A549 (cell line): ENCODE data around the gene FREM1. TPM values are rescaled to one million over a fixed set of nuclear protein-coding genes. Genes with fewer than 3 reads are reported as not detected.

Experiments used
- ATAC-seq, 2 experiments: fragments of 200-7000 bp in 1 of 2; fragments of >200 bp in 1 of 2; cut with Nextera tagmentation in 1 of 2; cut with Tn5 transposase in 1 of 2; 3 replicates each; pipeline versions ENCODE4 v1.8.0 to v1.9.1; 2018 to 2020; ENCODE audit warnings: mild to moderate bottlenecking in 1 of 2, moderate library complexity in 1 of 2
- CTCF ChIA-PET: fragments of 300-600 bp; sonication (Branson Sonifier 250); formaldehyde crosslinking; extraction: SDS; loops from one replicate; lab custom pipeline; 2021; ENCODE audit warnings: antibody characterized with exemption, inconsistent platforms; lab: Yijun Ruan, JAX
- POLR2A ChIA-PET: fragments of 350-600 bp; formaldehyde crosslinking; extraction: SDS; loops from one replicate; lab custom pipeline; 2021; ENCODE audit warnings: antibody characterized with exemption, inconsistent platforms; lab: Yijun Ruan, JAX
- DNase-seq, 2 experiments: peaks; one replicate each; pipeline versions ENCODE4 v3.0.0 to v3.0.0-alpha.2; 2011 to 2016; ENCODE audit warnings: low read depth in 1 of 2, low spot score in 1 of 2
- FAIRE-seq: peaks from 2 replicates; lab custom pipeline; 2011; peaks lifted over from hg19 to GRCh38; lab: Jason Lieb, UNC
- H3K27ac ChIP-seq, 2 experiments: fragments of >200 bp; sonication (Bioruptor Twin); formaldehyde crosslinking; 3 replicates each; pipeline ENCODE4 v1.5.1; 2016 to 2017
- H3K4me1 ChIP-seq: fragments of >200 bp; sonication (Bioruptor Twin); formaldehyde crosslinking; 3 replicates; pipeline ENCODE4 v1.6.1; 2016
- H3K4me2 ChIP-seq: fragments of >200 bp; sonication (Bioruptor Twin); formaldehyde crosslinking; 3 replicates; pipeline ENCODE4 v1.6.1; 2016
- H3K4me3 ChIP-seq: fragments of >200 bp; sonication (Bioruptor Twin); formaldehyde crosslinking; 3 replicates; pipeline ENCODE4 v1.5.1; 2016
- H3K9me3 ChIP-seq: fragments of >200 bp; sonication (Bioruptor Twin); formaldehyde crosslinking; 3 replicates; pipeline ENCODE4 v1.6.1; 2016
- CBX2 ChIP-seq: fragments of 200-600 bp; sonication (generic); IDR thresholded peaks from 2 replicates; pipeline ENCODE4 v1.6.1; 2016; ENCODE audit warnings: low read depth, mild to moderate bottlenecking, borderline replicate concordance
- CBX8 ChIP-seq: fragments of 200-600 bp; sonication (generic); IDR thresholded peaks from 2 replicates; pipeline ENCODE4 v1.6.1; 2016
- CEBPB ChIP-seq, 2 experiments: fragments of >200 bp in 1 of 2; sonication (Bioruptor Twin) in 1 of 2; formaldehyde crosslinking in 1 of 2; IDR thresholded peaks; 2 replicates each; pipeline ENCODE4 v1.6.1; 2012 to 2016
- CHD2 ChIP-seq: fragments of 150-350 bp; IDR thresholded peaks from 2 replicates; pipeline ENCODE4 v1.6.1; 2014; ENCODE audit warnings: low read length; ENCODE audit not compliant: partially characterized antibody
- EHF ChIP-seq: fragments of 250-450 bp; sonication (Bioruptor Pico); IDR thresholded peaks from 2 replicates; pipeline ENCODE4 v1.5.0; 2020; ENCODE audit warnings: mild to moderate bottlenecking
- FOSL2 ChIP-seq, 2 experiments: fragments of 450-650 bp in 1 of 2; fragments of >200 bp in 1 of 2; sonication (Bioruptor Twin) in 1 of 2; formaldehyde crosslinking; IDR thresholded peaks; 2 replicates each; pipeline versions ENCODE4 v1.5.0 to v1.6.1; 2016 to 2020; ENCODE audit warnings: mild to moderate bottlenecking in 1 of 2, moderate library complexity in 1 of 2
- FOXS1 ChIP-seq: fragments of 250-450 bp; sonication (Bioruptor Pico); IDR thresholded peaks from 2 replicates; pipeline ENCODE4 v1.5.0; 2020; ENCODE audit warnings: mild to moderate bottlenecking, moderate library complexity
- HDAC2 ChIP-seq: fragments of 200-600 bp; sonication (generic); IDR thresholded peaks from 2 replicates; pipeline ENCODE4 v1.6.1; 2016
- HEYL ChIP-seq: fragments of 250-450 bp; sonication (Bioruptor Pico); IDR thresholded peaks from 2 replicates; pipeline ENCODE4 v1.8.0; 2021; ENCODE audit warnings: mild to moderate bottlenecking, moderate library complexity
- HMGXB4 ChIP-seq: fragments of 250-450 bp; sonication (Bioruptor Pico); IDR thresholded peaks from 2 replicates; pipeline ENCODE4 v1.5.0; 2021; ENCODE audit warnings: mild to moderate bottlenecking, moderate library complexity, borderline replicate concordance
- HOXB5 ChIP-seq: fragments of 250-450 bp; sonication (Bioruptor Pico); IDR thresholded peaks from 2 replicates; pipeline ENCODE4 v1.5.0; 2020; ENCODE audit warnings: mild to moderate bottlenecking, moderate library complexity
- KDM1A ChIP-seq: fragments of 200-600 bp; sonication (generic); IDR thresholded peaks from 2 replicates; pipeline ENCODE4 v1.6.1; 2016; ENCODE audit warnings: low read depth, mild to moderate bottlenecking
- MAFK ChIP-seq: fragments of 450-650 bp; IDR thresholded peaks from 2 replicates; pipeline ENCODE4 v1.6.1; 2014; ENCODE audit not compliant: partially characterized antibody
- MYC ChIP-seq: IDR thresholded peaks from 2 replicates; pipeline ENCODE4 v1.6.1; 2012; ENCODE audit warnings: mild to moderate bottlenecking, inconsistent platforms, low read length, improper control_type of control experiment, borderline replicate concordance
- NR3C1 ChIP-seq: fragments of >200 bp; sonication (Bioruptor Twin); formaldehyde crosslinking; IDR thresholded peaks from 3 replicates; pipeline ENCODE4 v1.6.1; 2017
- POLR2AphosphoS2 ChIP-seq: conservative IDR thresholded peaks from 2 replicates; pipeline ENCODE4 v1.6.1; 2012; ENCODE audit warnings: low read length, improper control_type of control experiment, inconsistent platforms
- RARB ChIP-seq: fragments of 250-450 bp; sonication (Bioruptor Pico); IDR thresholded peaks from 2 replicates; pipeline ENCODE4 v1.8.0; 2021; ENCODE audit warnings: mild to moderate bottlenecking, moderate library complexity
- RCOR1 ChIP-seq: fragments of 150-350 bp; IDR thresholded peaks from 2 replicates; pipeline ENCODE4 v1.6.1; 2014; ENCODE audit warnings: antibody characterized with exemption, low read length, low read depth
- RFX5 ChIP-seq: fragments of 450-650 bp; IDR thresholded peaks from 2 replicates; pipeline ENCODE4 v1.7.1; 2014; ENCODE audit warnings: antibody characterized with exemption, mild to moderate bottlenecking, moderate library complexity
- SREBF2 ChIP-seq: fragments of 450-650 bp; IDR thresholded peaks from 2 replicates; pipeline ENCODE4 v1.6.1; 2014; ENCODE audit warnings: mild to moderate bottlenecking, moderate library complexity
- TP53 ChIP-seq: fragments of 250-450 bp; sonication (Bioruptor Pico); IDR thresholded peaks from 2 replicates; pipeline ENCODE4 v1.5.0; 2021; ENCODE audit warnings: mild to moderate bottlenecking, moderate library complexity
- ZC3H11A ChIP-seq: fragments of 450-650 bp; IDR thresholded peaks from 2 replicates; pipeline ENCODE4 v1.6.1; 2014; ENCODE audit warnings: antibody characterized with exemption, mild to moderate bottlenecking
- ZFP36 ChIP-seq: fragments of 450-650 bp; IDR thresholded peaks from 2 replicates; pipeline ENCODE4 v1.6.1; 2014; ENCODE audit warnings: borderline replicate concordance; ENCODE audit not compliant: partially characterized antibody
- ZNF302 ChIP-seq: fragments of 250-450 bp; sonication (Bioruptor Pico); IDR thresholded peaks from 2 replicates; pipeline ENCODE4 v1.9.0; 2021; ENCODE audit warnings: inconsistent platforms, mild to moderate bottlenecking, moderate library complexity
- ZSCAN20 ChIP-seq: fragments of 250-450 bp; sonication (Bioruptor Pico); IDR thresholded peaks from 2 replicates; pipeline ENCODE4 v1.8.0; 2022; ENCODE audit warnings: mild to moderate bottlenecking, moderate library complexity
- WGBS: methylation state at CpG from one replicate; pipeline ENCODE4 v1.1.6; 2017; ENCODE audit errors: missing lambda C conversion rate; 5-methylcytosine and 5-hydroxymethylcytosine counted together
- polyA plus RNA-seq, 4 experiments: library from polyadenylated mRNA; depleted of rRNA in 3 of 4; stranded (reverse); fragments of >200 nt; fragmentation: RNase III in 1 of 4; extraction: RNeasy Plus Mini Kit Qiagen cat#74134 plus additional on column Dnase treatment in 1 of 4; gene quantifications; 2 replicates in 3 of 4; 3 replicates in 1 of 4; pipeline ENCODE4 v1.2.3, GENCODE V29; 2011 to 2017
- TF ChIP-seq, protein P1 (sequence below): fragments of >200 bp; sonication (Bioruptor Twin); formaldehyde crosslinking; IDR thresholded peaks from 3 replicates; pipeline ENCODE4 v1.6.1; 2016
- TF ChIP-seq, protein P2 (sequence below): IDR thresholded peaks from 2 replicates; pipeline ENCODE4 v1.6.1; 2012

FREM1 gene
- polyA plus RNA-seq, 2 of the 4 experiments (the other 2 are of a cell fraction), result not detected

DNA sequence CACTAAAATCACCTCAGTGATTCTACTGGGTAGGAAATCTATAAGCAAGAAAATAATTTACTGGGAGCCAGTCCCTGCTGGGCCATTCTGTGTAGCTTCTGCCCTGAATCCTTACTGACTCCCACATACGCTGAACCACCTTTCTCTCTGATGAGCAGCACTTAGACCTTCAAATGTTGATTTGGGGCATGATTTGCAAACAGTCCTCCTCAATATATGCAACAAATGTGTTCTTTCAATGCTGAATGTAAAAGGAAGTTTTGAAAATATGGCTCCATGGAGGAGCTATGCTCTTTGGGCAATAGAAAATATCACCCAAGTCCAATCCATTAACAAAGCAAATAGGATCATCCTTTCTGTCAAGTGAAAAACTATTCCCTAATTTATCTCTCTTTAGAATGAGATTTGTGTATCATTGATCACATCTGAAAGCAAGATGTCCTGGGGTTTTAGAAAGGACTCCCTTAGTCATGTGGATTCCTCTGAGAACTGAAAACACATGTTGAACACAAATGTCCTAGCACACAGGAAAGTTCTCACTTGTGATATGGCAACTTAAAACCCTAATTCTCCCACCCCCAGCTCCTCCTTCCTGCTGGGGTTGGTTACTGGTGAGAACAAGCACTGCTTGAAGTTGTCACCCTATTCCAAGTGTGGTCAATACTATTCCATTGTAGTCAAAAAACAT, 178.8 kb downstream of the FREM1 start:
- CTCF ChIA-PET, result interaction anchor here (0.5 to 1.1 kb wide), 2 partner anchors 43 to 668 kb away, joined by 3 to 4 read pairs; no protein-coding TSS in a partner anchor
- TF ChIP-seq CEBPB (IDR thresholded peaks at IDR 0.05), result no peak
- H3K4me2 ChIP-seq, result no peak overlapping the region
- 76% methylated on average over 1 of the region's 1 CpG for WGBS
- ATAC-seq (no peak), DNase-seq (no peak), FAIRE-seq (no peak)
- H3K9me3 ChIP-seq, result no peaks in the 10 kb centered on the region
- POLR2A ChIA-PET, result no interaction called here
- no peaks in the 10 kb centered on the region for H3K4me1 ChIP-seq
- H3K27ac ChIP-seq, result no peak overlapping the region
- no peak overlapping the region for H3K4me3 ChIP-seq

DNA sequence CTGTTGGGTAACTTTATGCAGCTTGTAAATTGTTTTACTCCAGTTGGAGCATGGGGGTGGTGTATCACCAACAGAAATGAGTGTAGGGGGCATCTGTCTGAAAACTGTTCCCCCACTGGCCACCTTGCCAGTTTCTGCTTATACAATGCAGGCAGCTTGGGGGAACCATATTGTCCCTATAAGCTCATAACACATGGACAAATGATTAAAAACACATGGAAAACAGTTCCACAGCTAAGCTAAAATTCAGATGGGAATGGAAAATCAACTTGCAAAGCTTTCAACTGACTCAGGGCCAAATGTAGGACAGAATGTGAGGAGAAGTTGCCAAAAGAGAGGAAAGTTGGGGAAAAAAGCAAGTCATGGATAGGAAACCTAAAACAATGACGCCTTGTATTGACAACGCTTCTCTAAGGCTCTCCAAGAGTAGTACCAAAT, 179.7 kb downstream of the FREM1 start:
- ATAC-seq, result no peak
- WGBS, result 60% methylated on average over 2 of the region's 2 CpGs
- Histone ChIP-seq H3K27ac (no peak overlapping the region), H3K4me2 (no peak overlapping the region), H3K4me3 (no peak overlapping the region), H3K4me1 (no peaks in the 10 kb centered on the region), H3K9me3 (no peaks in the 10 kb centered on the region)
- POLR2A ChIA-PET, result no interaction called here
- CTCF ChIA-PET, result no interaction called here
- no peak for FAIRE-seq
- no peak for TF ChIP-seq ZFP36
- TF ChIP-seq FOXS1 (CRISPR knock-in tag), result no peak
- TF ChIP-seq HMGXB4, result no peak
- TF ChIP-seq SREBF2, result no peak
- TF ChIP-seq HDAC2, result no peak
- no peak for TF ChIP-seq KDM1A
- TF ChIP-seq MAFK, result no peak
- no peak for TF ChIP-seq RARB
- TF ChIP-seq RCOR1, result no peak
- TF ChIP-seq ZSCAN20 (CRISPR knock-in tag), result no peak
- no peak for TF ChIP-seq HEYL (CRISPR knock-in tag)
- TF ChIP-seq ZC3H11A, result no peak
- TF ChIP-seq ZNF302 (CRISPR knock-in tag), result no peak
- TF ChIP-seq, all 56 proteins: peak for 0
- no peak for DNase-seq

DNA sequence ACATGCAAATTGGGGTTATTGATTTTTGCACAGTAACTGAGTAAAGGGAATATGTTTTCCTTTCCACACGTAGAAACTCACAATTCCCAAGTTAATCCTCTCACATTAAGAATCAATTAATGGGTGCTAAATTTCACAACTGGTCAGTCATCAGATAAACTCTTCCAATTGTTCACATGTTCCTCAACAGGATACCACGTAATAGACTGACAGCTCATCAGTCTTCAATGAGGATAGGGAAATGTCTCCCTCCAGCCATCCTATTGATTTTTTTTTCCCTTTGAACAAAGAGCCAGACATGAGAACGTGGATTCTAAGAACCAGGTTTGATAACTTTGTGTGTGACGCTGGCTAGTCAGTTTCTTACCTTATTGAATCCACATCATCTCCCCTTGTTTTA, 186.9 kb downstream of the FREM1 start:
- 24% methylated on average over 4 of the region's 4 CpGs for WGBS
- CTCF ChIA-PET, result interaction anchor here (1.0 kb wide), 1 partner anchor 46 kb away, joined by 3 read pairs; no protein-coding TSS in a partner anchor
- POLR2A ChIA-PET, result no interaction called here

More for the DNA sequence above, 186.9 kb downstream of the FREM1 start:
- Histone ChIP-seq H3K4me2 (no peak overlapping the region), H3K9me3 (no peaks in the 10 kb centered on the region), H3K4me1 (no peaks in the 10 kb centered on the region), H3K27ac (no peak overlapping the region)
- FAIRE-seq, result no peak
- no peak for DNase-seq
- no peak for ATAC-seq
- no peak for TF ChIP-seq POLR2AphosphoS2
- no peak for TF ChIP-seq FOSL2 (IDR thresholded peaks at IDR 0.05)
- no peak for TF ChIP-seq FOSL2 (CRISPR knock-in tag; IDR thresholded peaks at IDR 0.05)
- TF ChIP-seq CHD2, result no peak
- TF ChIP-seq, protein P1, sequence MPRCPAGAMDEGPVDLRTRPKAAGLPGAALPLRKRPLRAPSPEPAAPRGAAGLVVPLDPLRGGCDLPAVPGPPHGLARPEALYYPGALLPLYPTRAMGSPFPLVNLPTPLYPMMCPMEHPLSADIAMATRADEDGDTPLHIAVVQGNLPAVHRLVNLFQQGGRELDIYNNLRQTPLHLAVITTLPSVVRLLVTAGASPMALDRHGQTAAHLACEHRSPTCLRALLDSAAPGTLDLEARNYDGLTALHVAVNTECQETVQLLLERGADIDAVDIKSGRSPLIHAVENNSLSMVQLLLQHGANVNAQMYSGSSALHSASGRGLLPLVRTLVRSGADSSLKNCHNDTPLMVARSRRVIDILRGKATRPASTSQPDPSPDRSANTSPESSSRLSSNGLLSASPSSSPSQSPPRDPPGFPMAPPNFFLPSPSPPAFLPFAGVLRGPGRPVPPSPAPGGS, result no peak
- no peak for TF ChIP-seq CEBPB (IDR thresholded peaks at IDR 0.05)
- TF ChIP-seq RFX5, result no peak
- TF ChIP-seq TP53, result no peak
- no peak for TF ChIP-seq CBX2
- TF ChIP-seq EHF, result no peak
- TF ChIP-seq, protein P2, sequence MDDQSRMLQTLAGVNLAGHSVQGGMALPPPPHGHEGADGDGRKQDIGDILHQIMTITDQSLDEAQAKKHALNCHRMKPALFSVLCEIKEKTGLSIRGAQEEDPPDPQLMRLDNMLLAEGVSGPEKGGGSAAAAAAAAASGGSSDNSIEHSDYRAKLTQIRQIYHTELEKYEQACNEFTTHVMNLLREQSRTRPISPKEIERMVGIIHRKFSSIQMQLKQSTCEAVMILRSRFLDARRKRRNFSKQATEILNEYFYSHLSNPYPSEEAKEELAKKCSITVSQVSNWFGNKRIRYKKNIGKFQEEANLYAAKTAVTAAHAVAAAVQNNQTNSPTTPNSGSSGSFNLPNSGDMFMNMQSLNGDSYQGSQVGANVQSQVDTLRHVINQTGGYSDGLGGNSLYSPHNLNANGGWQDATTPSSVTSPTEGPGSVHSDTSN, result no peak
- no peak for TF ChIP-seq MYC
- no peak for TF ChIP-seq SREBF2
- no peak for TF ChIP-seq HEYL (CRISPR knock-in tag)
- TF ChIP-seq NR3C1, result no peak
- no peak for TF ChIP-seq HOXB5 (CRISPR knock-in tag)
- TF ChIP-seq CBX8, result no peak
- TF ChIP-seq, all 56 proteins: peak for 0
- no peak overlapping the region for H3K4me3 ChIP-seq
